Measurements from ENCODE around the gene FDX2. TPM values are rescaled to one million over a fixed set of nuclear protein-coding genes. Genes with fewer than 3 reads are reported as not detected.
"Not testable (repeated sequence)": the region's sequence is repeated elsewhere in the genome, so short reads cannot be mapped to it uniquely, and the experiment has no call there.

FDX2 gene
- total and polyA plus RNA-seq, 5 donors: 13.2 to 27.7 (median 19.0) TPM

DNA sequence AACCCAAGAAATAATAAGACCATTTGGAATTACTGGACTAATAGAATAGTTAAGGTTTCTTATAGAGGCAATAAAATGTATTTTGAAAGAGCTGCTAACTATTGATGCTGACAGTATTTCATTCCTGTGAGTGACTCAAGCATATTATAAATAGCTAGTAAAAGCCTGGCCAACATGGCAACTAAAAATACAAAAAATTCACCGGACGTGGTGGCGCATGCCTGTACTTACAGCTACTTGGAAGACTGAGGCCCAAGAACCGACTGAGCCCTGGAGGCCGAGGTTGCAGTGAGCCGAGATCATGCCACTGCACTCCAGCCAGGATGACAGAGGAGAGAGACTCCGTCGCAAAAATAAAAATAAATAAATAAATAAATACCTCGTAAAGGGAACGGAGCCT is 29.0 kb upstream of the FDX2 start:
- intact Hi-C loops (cut with DNase I): no loop called here
- DNase-seq (no peak), ATAC-seq (no peak)
- Histone ChIP-seq H3K9me3 (ENCODE audit: control insufficient read depth, low read length) (no peaks in the 10 kb centered on the region), H3K4me1 (ENCODE audit: control insufficient read depth, insufficient read depth, low read length) (no peaks in the 10 kb centered on the region), H3K4me3 (ENCODE audit: low read length) (no peak overlapping the region), H3K27ac (ENCODE audit: low read length) (no peak overlapping the region), H3K27me3 (ENCODE audit: control insufficient read depth, insufficient read depth) (no peaks in the 10 kb centered on the region)
- 90% methylated on average over 10 of the region's 10 CpGs for WGBS

DNA sequence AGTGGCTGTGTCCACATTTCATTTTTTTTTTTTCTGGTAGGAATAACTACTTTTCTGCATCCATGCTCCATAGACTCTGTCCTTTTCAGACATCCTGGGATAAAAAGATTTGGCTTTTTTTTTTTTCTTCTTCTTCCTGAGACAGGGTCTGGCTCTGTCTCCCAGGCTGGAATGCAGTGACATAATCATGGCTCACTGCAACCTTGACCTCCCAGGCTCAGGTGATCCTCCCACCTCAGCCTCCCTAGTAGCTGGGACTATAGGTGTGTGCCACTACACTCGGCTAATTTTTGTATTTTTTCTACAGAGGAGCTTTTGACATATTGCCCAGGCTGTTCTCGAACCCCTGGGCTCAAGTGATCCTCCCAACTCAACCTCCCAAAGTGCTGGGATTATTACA is 27.7 kb upstream of the FDX2 start:
- Histone ChIP-seq H3K4me1 (ENCODE audit: control insufficient read depth, insufficient read depth, low read length) (no peaks in the 10 kb centered on the region), H3K27ac (ENCODE audit: low read length) (no peak overlapping the region), H3K27me3 (ENCODE audit: control insufficient read depth, insufficient read depth) (no peaks in the 10 kb centered on the region), H3K9me3 (ENCODE audit: control insufficient read depth, low read length) (no peaks in the 10 kb centered on the region), H3K4me3 (ENCODE audit: low read length) (no peak overlapping the region)
- intact Hi-C loops (cut with DNase I): no loop called here
- WGBS: 80% methylated on average over 2 of the region's 2 CpGs
- ATAC-seq (no peak), DNase-seq (no peak)

GRCh38 chr19:10339977-10340376 is 24.2 kb upstream of the FDX2 start:
- intact Hi-C loops (cut with DNase I): loop anchor here in 1 of 4 donors (10.0 kb wide), 1 partner anchor 65 kb away; the partner anchor contains the start of gene ICAM1
- no peaks in the 10 kb centered on the region for H3K27me3 ChIP-seq (ENCODE audit: control insufficient read depth, insufficient read depth)
- no peak overlapping the region for H3K4me3 ChIP-seq (ENCODE audit: low read length)
- 89% methylated on average over 5 of the region's 5 CpGs for WGBS
- no peak for DNase-seq
- no peaks in the 10 kb centered on the region for H3K9me3 ChIP-seq (ENCODE audit: control insufficient read depth, low read length)
- no peak overlapping the region for H3K27ac ChIP-seq (ENCODE audit: low read length)
- H3K4me1 ChIP-seq (ENCODE audit: control insufficient read depth, insufficient read depth, low read length): no peaks in the 10 kb centered on the region
- ATAC-seq: no peak

DNA sequence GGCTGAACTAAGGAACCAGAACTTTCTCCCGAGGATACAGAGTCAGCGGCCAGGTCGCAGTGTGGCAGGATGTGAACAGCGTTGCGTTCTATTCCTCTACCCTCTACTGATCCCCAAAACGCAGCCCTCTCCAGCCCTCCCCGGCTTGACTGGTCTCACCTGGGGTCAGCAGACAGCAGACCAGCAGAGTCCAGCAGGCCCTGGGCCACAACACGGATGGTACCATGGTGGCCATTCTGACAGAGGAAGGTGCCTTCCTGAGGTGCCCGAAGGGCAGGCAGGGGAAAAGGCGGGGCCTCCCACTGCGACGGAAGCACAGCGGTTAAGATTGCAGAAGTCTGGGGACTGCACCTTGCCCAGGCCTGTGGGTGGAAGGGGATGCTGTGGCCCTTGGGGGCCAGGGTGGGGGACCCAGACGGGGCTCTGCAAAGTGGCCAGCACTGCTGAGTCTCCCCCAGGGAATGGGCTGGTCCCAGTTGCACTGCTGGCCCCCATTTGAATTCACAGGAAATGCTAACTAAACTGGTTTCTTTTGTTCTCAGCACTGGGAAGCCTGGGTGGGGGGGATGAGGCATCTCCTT is 23.7 kb upstream of the FDX2 start, which contains the start of gene ICAM3:
TSS of gene ICAM3 (minus strand) at position 245 of the 581 bp plus-strand sequence. CDS start at position 235, 10 bp downstream.
- H3K4me3 ChIP-seq (ENCODE audit: low read length): no peak within 1 kb of the TSS
- no peaks in the 10 kb centered on the region for H3K9me3 ChIP-seq (ENCODE audit: control insufficient read depth, low read length)
- H3K27me3 ChIP-seq (ENCODE audit: control insufficient read depth, insufficient read depth): no peaks in the 10 kb centered on the region
- H3K4me1 ChIP-seq (ENCODE audit: control insufficient read depth, insufficient read depth, low read length): no peaks in the 10 kb centered on the region
- H3K27ac ChIP-seq (ENCODE audit: low read length): peak within 1 kb of the TSS; percentile 8
- WGBS: 59% methylated on average over 14 of the region's 14 CpGs
- peak in 1 of 3 donors; percentile 63 for DNase-seq
- ATAC-seq: no peak
- intact Hi-C loops (cut with DNase I): loop anchor here in 1 of 4 donors (10.0 kb wide), 1 partner anchor 65 kb away; the partner anchor contains the start of gene ICAM1

GRCh38 chr19:10338940-10339339 is 23.1 kb upstream of the FDX2 start:
- ATAC-seq (no peak), DNase-seq (no peak)
- Histone ChIP-seq H3K4me1 (ENCODE audit: control insufficient read depth, insufficient read depth, low read length) (no peaks in the 10 kb centered on the region), H3K27me3 (ENCODE audit: control insufficient read depth, insufficient read depth) (no peaks in the 10 kb centered on the region), H3K4me3 (ENCODE audit: low read length) (no peak overlapping the region), H3K27ac (ENCODE audit: low read length) (peak overlapping the region; percentile 8), H3K9me3 (ENCODE audit: control insufficient read depth, low read length) (no peaks in the 10 kb centered on the region)
- intact Hi-C loops (cut with DNase I): loop anchor here in 1 of 4 donors (10.0 kb wide), 1 partner anchor 64 kb away; the partner anchor contains the start of gene ICAM1
- WGBS: 78% methylated on average over 6 of the region's 6 CpGs

DNA sequence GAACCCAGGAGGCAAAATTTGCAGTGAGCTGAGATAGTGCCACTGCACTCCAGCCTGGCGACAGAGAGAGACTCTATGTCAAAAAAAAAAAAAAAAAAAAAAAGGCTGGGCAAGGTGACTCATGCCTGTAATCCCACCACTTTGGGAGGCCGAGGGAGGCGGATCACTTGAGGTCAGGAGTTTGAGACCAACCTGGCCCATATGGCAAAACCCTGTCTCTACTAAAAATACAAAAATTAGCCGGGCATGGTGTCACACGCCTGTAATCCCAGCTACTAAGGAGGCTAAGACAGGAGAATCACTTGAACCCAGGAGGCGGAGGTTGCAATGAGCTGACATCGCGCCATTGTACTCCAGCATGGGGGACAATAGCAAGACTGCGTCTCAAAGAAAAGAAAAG is 20.9 kb upstream of the FDX2 start:
- ATAC-seq: not testable (repeated sequence)
- intact Hi-C loops (cut with DNase I): loop anchor here in 1 of 4 donors (10.0 kb wide), 1 partner anchor 62 kb away; the partner anchor contains the start of gene ICAM1

GRCh38 chr19:10335352-10335985 is 19.7 kb upstream of the FDX2 start:
- no peak for ATAC-seq
- peak; percentile 45 to 75 (median 70) for DNase-seq
- no peaks in the 10 kb centered on the region for H3K4me1 ChIP-seq (ENCODE audit: control insufficient read depth, insufficient read depth, low read length)
- intact Hi-C loops (cut with DNase I): loop anchor here in 1 of 4 donors (10.0 kb wide), 1 partner anchor 61 kb away; the partner anchor contains the start of gene ICAM1
- 53% methylated on average over 26 of the region's 26 CpGs for WGBS
- no peaks in the 10 kb centered on the region for H3K27me3 ChIP-seq (ENCODE audit: control insufficient read depth, insufficient read depth)
- H3K4me3 ChIP-seq (ENCODE audit: low read length): no peak overlapping the region
- no peak overlapping the region for H3K27ac ChIP-seq (ENCODE audit: low read length)
- no peaks in the 10 kb centered on the region for H3K9me3 ChIP-seq (ENCODE audit: control insufficient read depth, low read length)

More for the DNA sequence above, 20.9 kb upstream of the FDX2 start:
- H3K4me3 ChIP-seq (ENCODE audit: low read length); H3K27me3 ChIP-seq (ENCODE audit: control insufficient read depth, insufficient read depth); H3K9me3 ChIP-seq (ENCODE audit: control insufficient read depth, low read length); DNase-seq; H3K4me1 ChIP-seq (ENCODE audit: control insufficient read depth, insufficient read depth, low read length); H3K27ac ChIP-seq (ENCODE audit: low read length): not testable (repeated sequence)
- 94% methylated on average over 9 of the region's 9 CpGs for WGBS

DNA sequence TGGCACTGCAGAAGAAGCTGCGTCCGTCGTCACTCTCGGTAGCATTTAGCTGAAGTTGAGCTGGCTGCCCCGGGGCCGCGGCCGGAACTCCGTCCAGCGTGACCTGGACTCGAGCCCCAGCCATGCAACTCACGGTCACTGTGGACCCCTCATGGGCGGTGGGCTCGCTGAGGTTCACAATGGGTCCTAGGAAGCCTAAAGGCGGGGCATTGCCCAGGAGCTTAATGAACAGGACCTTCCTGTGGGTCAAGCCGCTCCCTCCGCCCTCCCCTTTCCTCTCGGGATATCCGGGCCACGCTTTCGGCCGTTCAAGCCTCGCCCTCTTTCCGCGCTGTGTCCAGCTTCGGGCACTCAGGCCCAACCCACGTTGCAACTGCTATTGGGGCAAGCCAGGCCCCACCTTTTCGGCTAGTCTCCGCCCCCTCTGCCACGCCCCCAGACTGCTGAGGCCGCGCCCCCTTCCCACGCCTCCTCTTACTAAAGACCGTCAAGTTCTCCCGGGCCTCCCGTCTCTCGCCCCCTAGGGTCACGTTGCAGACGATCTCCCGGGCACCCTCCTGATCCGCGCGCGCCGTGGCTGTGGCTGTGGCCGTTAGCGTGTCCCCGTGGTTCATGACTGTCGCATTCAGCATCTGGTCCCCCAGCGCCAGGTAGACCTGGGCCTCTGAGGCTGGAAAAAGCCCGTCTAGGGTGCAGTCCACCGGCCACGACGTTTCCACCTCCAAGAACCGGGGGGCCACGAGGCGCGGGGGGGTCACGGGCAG is 19.0 kb upstream of the FDX2 start:
- peak; percentile 90 to 93 for ATAC-seq
- WGBS: 16% methylated on average over 59 of the region's 59 CpGs

DNA sequence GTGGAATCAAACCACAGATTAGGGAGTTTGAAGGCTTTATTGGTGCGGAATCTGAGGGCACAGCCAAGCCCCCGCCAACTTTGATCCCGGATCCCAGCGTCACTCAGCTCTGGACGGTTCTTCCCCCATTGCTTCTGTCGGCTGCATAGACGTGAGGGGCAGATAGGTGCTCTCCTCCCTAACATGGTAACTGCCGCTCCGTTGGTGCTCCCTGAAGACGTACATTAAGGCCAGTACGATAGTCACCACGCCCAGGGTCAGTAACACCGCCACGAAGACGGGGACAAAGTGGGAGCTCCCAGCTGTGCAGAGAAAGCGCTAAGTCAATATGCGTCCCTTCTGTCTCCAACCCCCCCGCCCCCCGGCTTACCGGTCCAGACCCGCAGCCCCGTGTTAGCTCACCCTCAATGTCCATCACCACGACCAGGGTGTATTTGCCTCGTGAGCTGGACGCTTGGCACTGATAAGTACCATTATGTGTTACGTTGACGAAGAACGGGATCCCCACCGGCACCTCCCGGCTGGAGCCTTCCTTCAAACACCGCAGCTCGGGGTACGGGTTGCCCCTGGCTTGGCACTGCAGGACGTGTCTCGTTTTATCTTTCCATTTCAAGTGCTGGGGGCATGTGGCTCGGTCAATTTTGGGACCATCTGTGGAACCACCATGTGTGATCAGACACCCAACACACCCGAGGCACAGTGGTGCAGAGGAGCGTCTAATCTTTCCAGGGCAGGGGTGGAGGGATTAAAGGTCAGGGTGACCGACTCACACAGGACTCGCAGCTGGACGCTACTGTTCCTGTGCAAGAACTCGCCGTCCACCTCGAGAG is 18.2 kb upstream of the FDX2 start:
- 12% methylated on average over 44 of the region's 44 CpGs for WGBS
- Histone ChIP-seq H3K4me1 (ENCODE audit: control insufficient read depth, insufficient read depth, low read length) (no peaks in the 10 kb centered on the region), H3K27ac (ENCODE audit: low read length) (peak overlapping the region; percentile 62), H3K4me3 (ENCODE audit: low read length) (peak overlapping the region; percentile 50), H3K27me3 (ENCODE audit: control insufficient read depth, insufficient read depth) (no peaks in the 10 kb centered on the region), H3K9me3 (ENCODE audit: control insufficient read depth, low read length) (no peaks in the 10 kb centered on the region)
- peak in 1 of 3 donors; percentile 49 for DNase-seq
- ATAC-seq: peak; percentile 0 to 1
- intact Hi-C loops (cut with DNase I): loop anchor here in 1 of 4 donors (10.0 kb wide), 1 partner anchor 59 kb away; the partner anchor contains the start of gene ICAM1

More for the DNA sequence above, 19.0 kb upstream of the FDX2 start:
- DNase-seq: peak; percentile 97 to 98 (median 98)
- H3K27me3 ChIP-seq (ENCODE audit: control insufficient read depth, insufficient read depth): no peaks in the 10 kb centered on the region
- peak overlapping the region; percentile 62 for H3K27ac ChIP-seq (ENCODE audit: low read length)
- intact Hi-C loops (cut with DNase I): loop anchor here in 1 of 4 donors (10.0 kb wide), 1 partner anchor 60 kb away; the partner anchor contains the start of gene ICAM1
- peak overlapping the region; percentile 50 for H3K4me3 ChIP-seq (ENCODE audit: low read length)
- no peaks in the 10 kb centered on the region for H3K9me3 ChIP-seq (ENCODE audit: control insufficient read depth, low read length)
- no peaks in the 10 kb centered on the region for H3K4me1 ChIP-seq (ENCODE audit: control insufficient read depth, insufficient read depth, low read length)
